Lower leg skin (tissue), 4 donors: Measurements from ENCODE around the gene OR5B21. TPM values are rescaled to one million over a fixed set of nuclear protein-coding genes. Genes with fewer than 3 reads are reported as not detected.

ENCODE experiments used
- DNase-seq, 2 donors: peaks; one replicate each; pipeline ENCODE4 v3.0.0-alpha.2; 2019; ENCODE audit warnings: low spot score in 2 of 2
- H3K4me3 ChIP-seq: fragments of 200-600 bp; sonication (generic); 2 replicates; pipeline ENCODE4 v1.5.1; 2017; ENCODE audit warnings: mild to moderate bottlenecking, low read depth; ENCODE audit not compliant: poor library complexity, severe bottlenecking
- CTCF ChIP-seq, 3 donors: fragments of 450-650 bp; IDR thresholded peaks; one replicate each; pipeline ENCODE4 v1.5.1; 2016; ENCODE audit warnings: antibody characterized with exemption in 3 of 3, mild to moderate bottlenecking in 3 of 3, moderate library complexity in 2 of 3
- POLR2A ChIP-seq, 2 donors: fragments of 450-650 bp; IDR thresholded peaks; one replicate each; pipeline ENCODE4 v1.6.1; 2016 to 2017; ENCODE audit warnings: antibody characterized with exemption in 2 of 2, mild to moderate bottlenecking in 1 of 2, moderate library complexity in 1 of 2
- WGBS, 2 donors: methylation state at CpG; one replicate each; pipeline ENCODE4 v1.1.5; 2018; 5-methylcytosine and 5-hydroxymethylcytosine counted together
- intact Hi-C: fragments of 100-400 bp; cut with DNase I; formaldehyde crosslinking; loops from one replicate; pipeline ENCODE4 v1.15.0; 2023; ENCODE audit warnings: low total_unique reads
- total RNA-seq, 4 donors: library from RNA; depleted of rRNA; stranded (reverse); fragments of >200 nt; gene quantifications; one replicate each; pipeline ENCODE4 v1.1.0, GENCODE V29; 2016

The OR5B21 gene
- total RNA-seq, 4 donors from 2014 or later: not detected

GRCh38 chr11:58509748-58510147, 1.8 kb upstream of the OR5B21 start:
- no peak for TF ChIP-seq POLR2A (IDR thresholded peaks at IDR 0.05)
- no peak for TF ChIP-seq CTCF (IDR thresholded peaks at IDR 0.05)
- intact Hi-C loops: no loop called here
- 71 to 74% methylated on average over 1 of the region's 1 CpG for WGBS, 2 donors
- H3K4me3 ChIP-seq: no peak overlapping the region
- no peak for DNase-seq

DNA sequence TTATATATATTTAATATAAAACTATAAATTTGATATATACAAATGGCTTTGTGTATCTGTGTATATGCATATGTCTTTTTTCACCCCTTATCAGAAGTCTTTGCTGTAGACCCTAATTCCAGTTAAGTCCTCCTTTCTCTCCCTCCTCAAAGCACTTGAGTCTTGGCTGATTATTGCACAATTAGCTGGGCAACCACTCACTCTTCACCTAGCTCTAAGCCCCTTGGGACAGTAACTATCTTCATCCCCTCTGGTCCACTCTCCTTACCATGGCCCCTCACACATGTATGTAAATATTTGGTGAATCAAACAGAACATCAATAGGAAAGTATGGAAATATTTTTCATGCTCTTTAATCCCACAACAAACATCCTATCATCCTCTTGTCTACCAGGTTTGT, 909 bp upstream of the OR5B21 start:
- intact Hi-C loops: no loop called here
- no peak overlapping the region for H3K4me3 ChIP-seq
- DNase-seq: no peak
- TF ChIP-seq CTCF (IDR thresholded peaks at IDR 0.05) (no peak), POLR2A (IDR thresholded peaks at IDR 0.05) (no peak)

- intact Hi-C loops: no loop called here
- 85 to 90% methylated on average over 4 of the region's 4 CpGs for WGBS, 2 donors
- DNase-seq: no peak
- no peak overlapping the region for H3K4me3 ChIP-seq
- TF ChIP-seq POLR2A (IDR thresholded peaks at IDR 0.05) (no peak), CTCF (IDR thresholded peaks at IDR 0.05) (no peak)
Observed at GRCh38 chr11:58507355-58507754, 550 bp downstream of the OR5B21 start.

DNA sequence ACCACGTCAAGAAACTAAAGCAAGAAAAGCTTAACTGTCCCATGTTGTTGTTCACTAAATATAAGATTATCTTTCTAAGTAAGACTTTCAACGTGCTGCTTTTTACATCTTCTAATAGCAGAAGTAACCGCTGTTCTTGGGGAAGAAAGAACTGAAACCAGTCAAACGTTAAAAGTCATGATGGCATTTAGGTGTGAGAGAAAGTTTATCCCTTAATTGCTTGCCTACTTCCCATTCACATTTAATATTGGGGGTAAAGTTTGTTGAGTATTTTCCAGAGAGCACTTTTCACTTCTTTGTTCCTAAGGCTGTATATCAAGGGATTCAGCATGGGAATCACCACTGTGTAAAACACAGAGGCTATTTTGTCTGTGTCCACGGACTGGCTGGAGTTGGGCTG, 970 bp downstream of the OR5B21 start:
- DNase-seq: no peak
- TF ChIP-seq POLR2A (IDR thresholded peaks at IDR 0.05): no peak
- no peak for TF ChIP-seq CTCF (IDR thresholded peaks at IDR 0.05)
- intact Hi-C loops: no loop called here
- no peak overlapping the region for H3K4me3 ChIP-seq
- 77 to 81% methylated on average over 5 of the region's 5 CpGs for WGBS, 2 donors

DNA sequence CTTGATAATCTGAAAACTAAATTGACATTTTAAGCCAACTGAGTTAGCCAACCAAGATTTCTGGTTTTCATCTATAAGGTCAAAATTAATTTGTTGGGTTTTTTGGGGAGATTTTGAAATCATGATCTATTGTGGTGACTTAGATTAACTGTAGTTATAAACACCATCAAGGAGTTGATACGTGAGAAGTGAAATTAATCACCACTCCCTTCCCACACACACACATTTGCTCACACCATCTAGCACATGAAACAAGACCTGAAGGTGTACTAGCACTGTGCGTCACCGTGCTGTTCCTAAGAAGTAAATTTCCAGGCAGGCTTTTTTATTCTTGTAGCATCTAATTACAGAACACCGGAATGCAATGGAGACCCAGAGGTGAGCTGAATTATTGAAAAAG, 2.1 kb downstream of the OR5B21 start:
- H3K4me3 ChIP-seq: no peak overlapping the region
- WGBS, 2 donors: 84 to 87% methylated on average over 4 of the region's 4 CpGs
- no peak for DNase-seq
- no peak for TF ChIP-seq POLR2A (IDR thresholded peaks at IDR 0.05)
- no peak for TF ChIP-seq CTCF (IDR thresholded peaks at IDR 0.05)
- intact Hi-C loops: no loop called here

- WGBS, 2 donors: 75 to 89% methylated on average over 6 of the region's 6 CpGs
- no peak for TF ChIP-seq POLR2A (IDR thresholded peaks at IDR 0.05)
- TF ChIP-seq CTCF (IDR thresholded peaks at IDR 0.05): no peak
Observed at GRCh38 chr11:58504232-58504631, 3.7 kb downstream of the OR5B21 start.

More at GRCh38 chr11:58504232-58504631, 3.7 kb downstream of the OR5B21 start:
- no peak overlapping the region for H3K4me3 ChIP-seq
- intact Hi-C loops: no loop called here
- no peak for DNase-seq
